SK-N-SH (cell line): Measurements from ENCODE around the gene TPPP. TPM values are rescaled to one million over a fixed set of nuclear protein-coding genes. Genes with fewer than 3 reads are reported as not detected.

ENCODE experiments used
- CTCF ChIA-PET: fragments of 300-600, 350-600 bp; formaldehyde crosslinking; extraction: SDS; loops from one replicate; lab custom pipeline; 2021; lab: Yijun Ruan, JAX
- POLR2A ChIA-PET: fragments of 350-600 bp; sonication (Branson Sonifier 250); formaldehyde crosslinking; extraction: SDS; loops from one replicate; lab custom pipeline; 2020; ENCODE audit warnings: antibody characterized with exemption, inconsistent platforms; lab: Yijun Ruan, JAX
- DNase-seq: peaks from one replicate; pipeline ENCODE4 v3.0.0; 2012
- H2AFZ ChIP-seq: fragments of 200-600 bp; sonication (generic); 2 replicates; pipeline ENCODE4 v1.8.1; 2016; ENCODE audit warnings: antibody characterized with exemption, mild to moderate bottlenecking, low read depth
- H3F3A ChIP-seq: fragments of 200-600 bp; sonication (generic); replicated peaks from 2 replicates; pipeline ENCODE3; 2016; ENCODE audit warnings: antibody characterized with exemption, mild to moderate bottlenecking; ENCODE audit not compliant: insufficient read depth
- H3K27ac ChIP-seq, 2 experiments: fragments of 200-500 bp in 1 of 2; fragments of 200-600 bp in 1 of 2; sonication (Bioruptor generic) in 1 of 2; sonication (generic), shearing (Covaris generic) in 1 of 2; 2 replicates each; pipeline versions ENCODE4 v1.5.1 to v1.6.1; 2014 to 2016; ENCODE audit warnings: low read depth in 2 of 2, inconsistent platforms in 1 of 2, low read length in 1 of 2, mild to moderate bottlenecking in 1 of 2, mixed read lengths in 1 of 2
- H3K27me3 ChIP-seq: fragments of 200-600 bp; sonication (generic), shearing (Covaris generic); 2 replicates; pipeline ENCODE4 v1.6.1; 2016; ENCODE audit warnings: mixed run types; ENCODE audit not compliant: insufficient read depth
- H3K36me3 ChIP-seq, 2 experiments: fragments of 200-500 bp in 1 of 2; fragments of 200-600 bp in 1 of 2; sonication (Bioruptor generic) in 1 of 2; sonication (generic) in 1 of 2; replicated peaks in 1 of 2; 2 replicates each; pipeline versions ENCODE3 to v1.5.1; 2014 to 2016; ENCODE audit warnings: low read length in 1 of 2, mild to moderate bottlenecking in 1 of 2; ENCODE audit not compliant: insufficient read depth in 2 of 2, control insufficient read depth in 1 of 2
- H3K4me1 ChIP-seq, 2 experiments: fragments of 200-500 bp in 1 of 2; fragments of 200-600 bp in 1 of 2; sonication (Bioruptor generic) in 1 of 2; sonication (generic), shearing (Covaris generic) in 1 of 2; 2 replicates each; pipeline versions ENCODE4 v1.5.1 to v1.6.1; 2014 to 2016; ENCODE audit warnings: low read depth in 1 of 2, low read length in 1 of 2, mixed run types in 1 of 2; ENCODE audit not compliant: insufficient read depth in 2 of 2, control insufficient read depth in 1 of 2
- H3K4me2 ChIP-seq: fragments of 200-600 bp; sonication (generic), shearing (Covaris generic); 2 replicates; pipeline ENCODE4 v1.6.1; 2017; ENCODE audit warnings: mixed run types
- H3K4me3 ChIP-seq, 2 experiments: fragments of 200-500 bp in 1 of 2; fragments of 200-600 bp in 1 of 2; sonication (Bioruptor generic) in 1 of 2; sonication (generic), shearing (Covaris generic) in 1 of 2; 2 replicates each; pipeline versions ENCODE4 v1.5.1 to v1.8.1; 2014 to 2016; ENCODE audit warnings: low read depth in 2 of 2, inconsistent platforms in 1 of 2, low read length in 1 of 2, mild to moderate bottlenecking in 1 of 2, mixed read lengths in 1 of 2, moderate library complexity in 1 of 2
- H3K79me2 ChIP-seq: fragments of 200-600 bp; sonication (generic); 2 replicates; pipeline ENCODE4 v1.8.1; 2017; ENCODE audit warnings: mild to moderate bottlenecking; ENCODE audit not compliant: insufficient read depth
- H3K9ac ChIP-seq: fragments of 200-600 bp; sonication (generic); 2 replicates; pipeline ENCODE4 v1.6.1; 2017; ENCODE audit warnings: mixed run types
- H3K9me2 ChIP-seq: fragments of 200-600 bp; sonication (generic); 2 replicates; pipeline ENCODE4 v1.6.1; 2017; ENCODE audit warnings: mixed run types
- H3K9me3 ChIP-seq: fragments of 200-600 bp; sonication (generic); 2 replicates; pipeline ENCODE4 v1.6.1; 2017; ENCODE audit warnings: mixed run types, mild to moderate bottlenecking, moderate library complexity
- H4K20me1 ChIP-seq: fragments of 200-600 bp; sonication (generic); 2 replicates; pipeline ENCODE4 v1.6.1; 2017; ENCODE audit warnings: mild to moderate bottlenecking, mixed run types; ENCODE audit not compliant: insufficient read depth
- FOXJ3 ChIP-seq: sonication (generic); formaldehyde crosslinking; IDR thresholded peaks from 2 replicates; pipeline ENCODE4 v1.5.1; 2020; ENCODE audit warnings: mild to moderate bottlenecking, missing genetic modification reagents
- GATA2 ChIP-seq: sonication (generic); formaldehyde crosslinking; IDR thresholded peaks from 2 replicates; pipeline ENCODE4 v1.5.0; 2020; ENCODE audit warnings: mild to moderate bottlenecking, missing genetic modification reagents
- IRF3 ChIP-seq: fragments of 150-350 bp; IDR thresholded peaks from 2 replicates; pipeline ENCODE4 v1.6.1; 2016; ENCODE audit warnings: mild to moderate bottlenecking, low read depth, low read length
- JUND ChIP-seq: IDR thresholded peaks from 2 replicates; pipeline ENCODE4 v1.4.0; 2012
- MEF2A ChIP-seq: IDR thresholded peaks from 2 replicates; pipeline ENCODE4 v1.4.0; 2012; ENCODE audit warnings: low read depth, borderline replicate concordance
- NRF1 ChIP-seq: IDR thresholded peaks from 2 replicates; pipeline ENCODE4 v1.6.1; 2012; ENCODE audit warnings: low read depth, mild to moderate bottlenecking, low read length
- RCOR1 ChIP-seq: fragments of 150-350 bp; IDR thresholded peaks from 2 replicates; pipeline ENCODE4 v1.6.1; 2017; ENCODE audit warnings: antibody characterized with exemption, low read length
- REST ChIP-seq: IDR thresholded peaks from 2 replicates; pipeline ENCODE4 v1.6.1; 2012; ENCODE audit warnings: mild to moderate bottlenecking, low read depth, low read length, moderate library complexity
- RFX5 ChIP-seq: IDR thresholded peaks from 2 replicates; pipeline ENCODE4 v1.6.1; 2012; ENCODE audit warnings: mild to moderate bottlenecking, improper control_type of control experiment, low read length
- SMC3 ChIP-seq: IDR thresholded peaks from 2 replicates; pipeline ENCODE4 v1.6.1; 2012; ENCODE audit warnings: low read depth, low read length, improper control_type of control experiment
- WGBS: methylation state at CpG from one replicate; pipeline ENCODE4 v1.1.6; 2017; ENCODE audit warnings: low lambda C conversion rate; 5-methylcytosine and 5-hydroxymethylcytosine counted together
- polyA plus RNA-seq, 3 experiments: library from polyadenylated mRNA; depleted of rRNA; stranded (reverse); fragments of >200 nt; gene quantifications; 2 replicates each; pipeline ENCODE4 v1.2.3, GENCODE V29; 2012

The TPPP gene
- polyA plus RNA-seq, 1 of the 3 experiments (the other 2 are of a cell fraction): 0.05 TPM

DNA sequence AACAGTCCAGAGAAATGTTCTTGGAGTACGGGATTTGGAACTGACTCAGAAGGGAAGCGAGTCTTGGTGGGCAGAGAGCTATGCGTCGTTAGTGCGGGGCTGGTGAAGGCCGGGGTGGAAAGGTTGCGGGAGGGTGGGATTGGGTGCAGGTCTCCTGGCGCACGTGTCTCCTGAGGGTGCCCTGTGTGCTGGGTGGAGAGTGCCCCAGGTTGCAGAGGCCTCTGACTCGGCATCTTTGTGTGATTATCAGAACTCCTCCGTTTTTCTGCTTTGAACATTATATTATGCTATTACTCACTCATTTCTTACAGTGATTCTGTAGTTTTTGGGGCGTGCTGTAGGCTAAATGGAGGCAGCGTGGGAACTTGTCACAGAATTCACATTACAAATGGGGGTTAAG lies 69.6 kb downstream of the TPPP start:
- no peaks in the 10 kb centered on the region for H3K9me3 ChIP-seq
- H3K9me2 ChIP-seq: no peaks in the 10 kb centered on the region
- no peak for DNase-seq
- TF ChIP-seq GATA2 (CRISPR knock-in tag): no peak
- H3K27me3 ChIP-seq: no peaks in the 10 kb centered on the region
- POLR2A ChIA-PET: no interaction called here
- no peaks in the 10 kb centered on the region for H3K4me1 ChIP-seq
- H3K9ac ChIP-seq: no peak overlapping the region
- WGBS: 96% methylated on average over 13 of the region's 13 CpGs
- peaks cover 0 to 20% of the 10 kb centered on the region in 2 experiments for H3K36me3 ChIP-seq
- no peak overlapping the region for H3K4me2 ChIP-seq
- H3F3A ChIP-seq: no peaks in the 10 kb centered on the region
- H3K4me3 ChIP-seq: no peak overlapping the region
- H2AFZ ChIP-seq: no peak overlapping the region
- CTCF ChIA-PET: no interaction called here
- H3K27ac ChIP-seq: no peak overlapping the region
- H4K20me1 ChIP-seq: no peaks in the 10 kb centered on the region
- no peaks in the 10 kb centered on the region for H3K79me2 ChIP-seq

GRCh38 chr5:622946-623522 lies 70.1 kb downstream of the TPPP start:
- no peaks in the 10 kb centered on the region for H3K9me3 ChIP-seq
- no peaks in the 10 kb centered on the region for H3K4me1 ChIP-seq
- H3K9ac ChIP-seq: no peak overlapping the region
- no peak overlapping the region for H3K27ac ChIP-seq
- peaks cover 0 to 20% of the 10 kb centered on the region in 2 experiments for H3K36me3 ChIP-seq
- no peaks in the 10 kb centered on the region for H3K27me3 ChIP-seq
- TF ChIP-seq MEF2A: no peak
- TF ChIP-seq JUND: no peak
- TF ChIP-seq SMC3: no peak
- TF ChIP-seq REST: no peak
- TF ChIP-seq RCOR1: no peak
- TF ChIP-seq RFX5: no peak
- TF ChIP-seq FOXJ3 (CRISPR knock-in tag): no peak
- TF ChIP-seq IRF3: no peak
- TF ChIP-seq NRF1: no peak
- no peaks in the 10 kb centered on the region for H3F3A ChIP-seq
- no peak overlapping the region for H3K4me3 ChIP-seq
- no peaks in the 10 kb centered on the region for H3K79me2 ChIP-seq
- no peak for DNase-seq
- WGBS: 95% methylated on average over 31 of the region's 31 CpGs
- POLR2A ChIA-PET: interaction anchor here (0.6 kb wide), 1 partner anchor 46 kb away, joined by 4 read pairs; no protein-coding TSS in a partner anchor
- CTCF ChIA-PET: no interaction called here
- H2AFZ ChIP-seq: no peak overlapping the region
- no peaks in the 10 kb centered on the region for H4K20me1 ChIP-seq
- no peaks in the 10 kb centered on the region for H3K9me2 ChIP-seq
- H3K4me2 ChIP-seq: no peak overlapping the region
